ENCODE results near the gene FAM124B.

DNA sequence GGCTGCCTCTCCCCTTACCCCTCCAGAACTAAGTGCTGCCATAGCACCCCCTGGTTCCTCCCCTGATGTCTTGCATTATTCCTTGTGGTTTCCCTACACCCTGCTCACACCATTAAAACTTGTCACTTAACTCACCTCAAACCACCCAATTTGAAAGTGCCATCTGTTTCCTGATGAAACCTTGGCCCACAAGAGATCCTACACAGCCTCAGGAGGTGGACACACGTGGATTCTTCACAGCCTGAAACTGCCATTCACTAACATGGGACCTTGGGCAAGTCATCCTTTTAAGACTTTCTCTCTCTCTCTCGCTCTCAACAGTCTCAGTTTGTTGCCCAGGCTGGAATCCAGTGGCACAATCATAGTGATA is 27.5 kb upstream of the FAM124B start:
- TF ChIP-seq EP300 (IDR thresholded peaks at IDR 0.05): no peak
- TF ChIP-seq, protein P1, sequence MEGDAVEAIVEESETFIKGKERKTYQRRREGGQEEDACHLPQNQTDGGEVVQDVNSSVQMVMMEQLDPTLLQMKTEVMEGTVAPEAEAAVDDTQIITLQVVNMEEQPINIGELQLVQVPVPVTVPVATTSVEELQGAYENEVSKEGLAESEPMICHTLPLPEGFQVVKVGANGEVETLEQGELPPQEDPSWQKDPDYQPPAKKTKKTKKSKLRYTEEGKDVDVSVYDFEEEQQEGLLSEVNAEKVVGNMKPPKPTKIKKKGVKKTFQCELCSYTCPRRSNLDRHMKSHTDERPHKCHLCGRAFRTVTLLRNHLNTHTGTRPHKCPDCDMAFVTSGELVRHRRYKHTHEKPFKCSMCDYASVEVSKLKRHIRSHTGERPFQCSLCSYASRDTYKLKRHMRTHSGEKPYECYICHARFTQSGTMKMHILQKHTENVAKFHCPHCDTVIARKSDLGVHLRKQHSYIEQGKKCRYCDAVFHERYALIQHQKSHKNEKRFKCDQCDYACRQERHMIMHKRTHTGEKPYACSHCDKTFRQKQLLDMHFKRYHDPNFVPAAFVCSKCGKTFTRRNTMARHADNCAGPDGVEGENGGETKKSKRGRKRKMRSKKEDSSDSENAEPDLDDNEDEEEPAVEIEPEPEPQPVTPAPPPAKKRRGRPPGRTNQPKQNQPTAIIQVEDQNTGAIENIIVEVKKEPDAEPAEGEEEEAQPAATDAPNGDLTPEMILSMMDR (IDR thresholded peaks at IDR 0.05): no peak
